ENCODE data around the gene CDKN1B. TPM values are rescaled to one million over a fixed set of nuclear protein-coding genes. Genes with fewer than 3 reads are reported as not detected.

Gene CDKN1B
- total and polyA plus RNA-seq, 2 experiments from 2014 or later = 9.3 to 27.9 TPM

- no peaks in the 10 kb centered on the region for H3K9me3 Mint-ChIP-seq
- no peaks in the 10 kb centered on the region for H4K20me1 ChIP-seq (replicated peaks; ENCODE audit: insufficient read depth)
- no peaks in the 10 kb centered on the region for H3K36me3 Mint-ChIP-seq (ENCODE audit: low read depth)
- H3K4me2 ChIP-seq = peak overlapping the region; percentile 8; the same call in 1 of the 2 replicates
- peak; percentile 75 for DNase-seq (ENCODE audit: low spot score)
- H3K27ac Mint-ChIP-seq = peak overlapping the region; percentile 26; the same call in 1 of the 2 replicates
- no peaks in the 10 kb centered on the region for H3F3A ChIP-seq (replicated peaks; ENCODE audit: low read depth)
- no peaks in the 10 kb centered on the region for H3K9me2 ChIP-seq (ENCODE audit: insufficient read depth)
- peaks cover 1% of the 10 kb centered on the region for H3K27me3 Mint-ChIP-seq (ENCODE audit: insufficient read depth, low read depth, poor library complexity)
- peaks cover 25% of the 10 kb centered on the region; the same call in 2 of the 3 replicates for H3K4me1 Mint-ChIP-seq
- no peaks in the 10 kb centered on the region for H3K27me3 ChIP-seq (ENCODE audit: insufficient read depth)
- no peaks in the 10 kb centered on the region for H3K36me3 ChIP-seq (ENCODE audit: insufficient read depth)
- H3K4me3 ChIP-seq = no peak overlapping the region
- H3K27ac ChIP-seq (ENCODE audit: low read depth) = peak overlapping the region; percentile 3; the same call in 1 of the 2 replicates
- H3K4me3 Mint-ChIP-seq = no peak overlapping the region; the same call in 2 of the 3 replicates
- no peaks in the 10 kb centered on the region for H3K79me2 ChIP-seq (replicated peaks; ENCODE audit: insufficient read depth)
- 0 out of 2 replicates have a peak, but pooled peaks cover 7% of the 10 kb centered on the region for H3K4me1 ChIP-seq (ENCODE audit: insufficient read depth)
- peak; percentile 44; the same call in 1 of the 2 replicates for TF ChIP-seq NANOG (IDR thresholded peaks at IDR 0.05; ENCODE audit: borderline replicate concordance)
- no peak for TF ChIP-seq EZH2 (IDR thresholded peaks at IDR 0.05; ENCODE audit: low read depth, unreplicated experiment)
- no peak overlapping the region for H2AFZ ChIP-seq
- peak; percentile 29 for ATAC-seq
These were observed 15.7 kb upstream of the CDKN1B start for GRCh38 chr12:12701457-12701856.

- Histone ChIP-seq H3K4me2 (no peak overlapping the region), H3K79me2 (replicated peaks; ENCODE audit: insufficient read depth) (no peaks in the 10 kb centered on the region), H3K9me2 (ENCODE audit: insufficient read depth) (no peaks in the 10 kb centered on the region), H4K20me1 (replicated peaks; ENCODE audit: insufficient read depth) (no peaks in the 10 kb centered on the region), H3K27ac (ENCODE audit: low read depth) (no peak overlapping the region), H3K4me3 (no peak overlapping the region), H3F3A (replicated peaks; ENCODE audit: low read depth) (no peaks in the 10 kb centered on the region), H3K4me1 (ENCODE audit: insufficient read depth) (0 out of 2 replicates have a peak, but pooled peaks cover 7% of the 10 kb centered on the region), H2AFZ (no peak overlapping the region), H3K27me3 (ENCODE audit: insufficient read depth) (no peaks in the 10 kb centered on the region), H3K36me3 (ENCODE audit: insufficient read depth) (no peaks in the 10 kb centered on the region)
- Mint-ChIP-seq H3K36me3 (ENCODE audit: low read depth) (no peaks in the 10 kb centered on the region), H3K9me3 (no peaks in the 10 kb centered on the region), H3K27me3 (ENCODE audit: insufficient read depth, low read depth, poor library complexity) (peaks cover 1% of the 10 kb centered on the region), H3K27ac (no peak overlapping the region), H3K4me3 (no peak overlapping the region), H3K4me1 (peaks cover 22% of the 10 kb centered on the region; the same call in 2 of the 3 replicates)
- TF ChIP-seq ZNF462 (CRISPR knock-in tag; IDR thresholded peaks at IDR 0.05) = no peak
- TF ChIP-seq CTCF (conservative IDR thresholded peaks at IDR 0.05; ENCODE audit: low read depth in 2 of 2) = peak; percentile 100
- ATAC-seq = peak; percentile 97
- peak; percentile 96 for DNase-seq (ENCODE audit: low spot score)
These were observed 12.5 kb upstream of the CDKN1B start for GRCh38 chr12:12704593-12705230.

Measured in GM23338 (cell line).